IMR-90 (cell line): ENCODE measurements around the gene TSPYL1. TPM values are rescaled to one million over a fixed set of nuclear protein-coding genes. Genes with fewer than 3 reads are reported as not detected.

Experiments
- ATAC-seq: fragments of 200-7000 bp; cut with Tn5 transposase; 2 replicates; pipeline ENCODE4 v1.9.1; 2020; ENCODE audit warnings: low read depth, mild to moderate bottlenecking, moderate library complexity
- BruUV-seq: library from RNA; stranded (reverse); fragments of 400-500 nt; replicated peaks from 2 replicates; lab custom pipeline; 2021; lab: Mats Ljungman, UMichigan
- CTCF ChIA-PET: fragments of 300-600 bp; formaldehyde crosslinking; extraction: SDS; loops from one replicate; lab custom pipeline; 2021; ENCODE audit warnings: antibody characterized with exemption; lab: Yijun Ruan, JAX
- POLR2A ChIA-PET: fragments of 300-600 bp; sonication (Branson Sonifier 250); formaldehyde crosslinking; loops from one replicate; lab custom pipeline; 2022; ENCODE audit warnings: antibody characterized with exemption; ENCODE audit not compliant: unreplicated experiment; lab: Charles Lee
- DNase-seq: peaks from one replicate; pipeline ENCODE4 v3.0.0; 2013
- H2AFZ ChIP-seq: replicated peaks from 2 replicates; pipeline ENCODE3; 2013; ENCODE audit warnings: low read length, mild to moderate bottlenecking; ENCODE audit not compliant: poor library complexity
- H2AK5ac ChIP-seq: 2 replicates; pipeline ENCODE4 v1.6.1; 2013; ENCODE audit warnings: low read depth, low read length, inconsistent platforms
- H2AK9ac ChIP-seq: replicated peaks from 2 replicates; pipeline ENCODE3; 2013; ENCODE audit warnings: mild to moderate bottlenecking, low read depth, low read length, moderate library complexity; ENCODE audit not compliant: poor library complexity
- H2BK120ac ChIP-seq: 2 replicates; pipeline ENCODE4 v1.6.1; 2013; ENCODE audit warnings: low read depth, low read length, inconsistent platforms
- H2BK15ac ChIP-seq: 3 replicates; pipeline ENCODE4 v1.6.1; 2013; ENCODE audit warnings: low read depth, low read length, inconsistent platforms
- H2BK20ac ChIP-seq: 2 replicates; pipeline ENCODE4 v1.6.1; 2013; ENCODE audit warnings: low read depth, mild to moderate bottlenecking, inconsistent platforms, low read length, moderate library complexity
- H2BK5ac ChIP-seq: 2 replicates; pipeline ENCODE4 v1.6.1; 2013; ENCODE audit warnings: mild to moderate bottlenecking, low read depth, low read length, inconsistent platforms; ENCODE audit not compliant: poor library complexity, severe bottlenecking
- H3K14ac ChIP-seq: replicated peaks from 2 replicates; pipeline ENCODE4 v1.6.1; 2013; ENCODE audit warnings: low read depth, low read length, inconsistent platforms
- H3K18ac ChIP-seq: 2 replicates; pipeline ENCODE4 v1.6.1; 2013; ENCODE audit warnings: low read depth, low read length, control low read depth
- H3K23ac ChIP-seq: 2 replicates; pipeline ENCODE4 v1.6.1; 2013; ENCODE audit warnings: low read depth, low read length, inconsistent platforms
- H3K27ac ChIP-seq: 2 replicates; pipeline ENCODE4 v1.5.1; 2013; ENCODE audit warnings: mild to moderate bottlenecking, control low read depth, low read length; ENCODE audit not compliant: insufficient read depth
- H3K27me3 ChIP-seq: 2 replicates; pipeline ENCODE4 v1.6.1; 2013; ENCODE audit warnings: low read length; ENCODE audit not compliant: control insufficient read depth, insufficient read depth
- H3K36me3 ChIP-seq: 2 replicates; pipeline ENCODE4 v1.6.1; 2013; ENCODE audit warnings: low read length, mixed read lengths; ENCODE audit not compliant: control insufficient read depth, insufficient read depth
- H3K4ac ChIP-seq: 2 replicates; pipeline ENCODE4 v1.6.1; 2013; ENCODE audit warnings: low read depth, low read length, inconsistent platforms
- H3K4me1 ChIP-seq: 2 replicates; pipeline ENCODE4 v1.6.1; 2013; ENCODE audit warnings: low read length, mixed read lengths; ENCODE audit not compliant: control insufficient read depth, insufficient read depth
- H3K4me2 ChIP-seq: 2 replicates; pipeline ENCODE4 v1.6.1; 2013; ENCODE audit warnings: low read depth, mild to moderate bottlenecking, control low read depth, low read length, moderate library complexity
- H3K4me3 ChIP-seq: 2 replicates; pipeline ENCODE4 v1.5.1; 2013; ENCODE audit warnings: low read depth, mild to moderate bottlenecking, control low read depth, low read length, moderate library complexity; ENCODE audit not compliant: insufficient read depth
- H3K56ac ChIP-seq: 2 replicates; pipeline ENCODE4 v1.6.1; 2013; ENCODE audit warnings: low read length, inconsistent platforms; ENCODE audit not compliant: insufficient read depth; ENCODE audit errors: extremely low read depth
- H3K79me1 ChIP-seq, 2 experiments: 2 replicates each; pipeline ENCODE4 v1.6.1; 2013; ENCODE audit warnings: low read length in 2 of 2, inconsistent platforms in 1 of 2, low read depth in 1 of 2
- H3K9ac ChIP-seq: 2 replicates; pipeline ENCODE4 v1.6.1; 2013; ENCODE audit warnings: low read depth, low read length, control low read depth
- H3K9me1 ChIP-seq: 2 replicates; pipeline ENCODE4 v1.6.1; 2013; ENCODE audit warnings: low read length, inconsistent platforms; ENCODE audit not compliant: insufficient read depth
- H3K9me3 ChIP-seq: 2 replicates; pipeline ENCODE4 v1.6.1; 2013; ENCODE audit warnings: low read length; ENCODE audit not compliant: control insufficient read depth, insufficient read depth
- H4K20me1 ChIP-seq: 2 replicates; pipeline ENCODE4 v1.6.1; 2013; ENCODE audit warnings: low read length, inconsistent platforms; ENCODE audit not compliant: insufficient read depth
- H4K5ac ChIP-seq: 2 replicates; pipeline ENCODE4 v1.6.1; 2013; ENCODE audit warnings: mild to moderate bottlenecking, low read depth, low read length, control low read depth
- H4K8ac ChIP-seq, 2 experiments: 2 replicates each; pipeline ENCODE4 v1.6.1; 2013; ENCODE audit warnings: low read depth in 2 of 2, low read length in 2 of 2, control low read depth in 1 of 2, inconsistent platforms in 1 of 2
- H4K91ac ChIP-seq: 2 replicates; pipeline ENCODE4 v1.6.1; 2013; ENCODE audit warnings: low read depth, low read length, inconsistent platforms; ENCODE audit not compliant: insufficient read depth
- BHLHE40 ChIP-seq: fragments of 150-350 bp; IDR thresholded peaks from 2 replicates; pipeline ENCODE4 v1.6.1; 2016; ENCODE audit warnings: mild to moderate bottlenecking, low read depth, low read length
- CTCF ChIP-seq: conservative IDR thresholded peaks from 2 replicates; pipeline ENCODE4 v1.5.1; 2012; ENCODE audit warnings: mild to moderate bottlenecking, low read depth, low read length, improper control_type of control experiment
- ELK1 ChIP-seq: fragments of 150-350 bp; IDR thresholded peaks from 2 replicates; pipeline ENCODE4 v1.6.1; 2016; ENCODE audit warnings: low read depth, mild to moderate bottlenecking, low read length, moderate library complexity, borderline replicate concordance
- FOS ChIP-seq: fragments of 150-350 bp; IDR thresholded peaks from 2 replicates; pipeline ENCODE4 v1.6.1; 2016; ENCODE audit warnings: low read depth, low read length
- MAFK ChIP-seq: IDR thresholded peaks from 2 replicates; pipeline ENCODE4 v1.6.1; 2012; ENCODE audit warnings: low read depth, low read length, improper control_type of control experiment
- RAD21 ChIP-seq: IDR thresholded peaks from 2 replicates; pipeline ENCODE4 v1.6.1; 2012; ENCODE audit warnings: low read length, improper control_type of control experiment
- SMC3 ChIP-seq: fragments of 150-350 bp; IDR thresholded peaks from 2 replicates; pipeline ENCODE4 v1.6.1; 2016; ENCODE audit warnings: low read depth, mild to moderate bottlenecking, antibody characterized with exemption, low read length, moderate library complexity
- WGBS, 2 experiments: methylation state at CpG; one replicate each; pipeline versions ENCODE4 v1.1.5 to v1.1.7; 2013; ENCODE audit warnings: missing lambda C conversion rate in 2 of 2; ENCODE audit not compliant: insufficient read length in 1 of 2; ENCODE audit errors: extremely low coverage in 2 of 2; 5-methylcytosine and 5-hydroxymethylcytosine counted together
- dilution Hi-C: fragments of 300-500 bp; cut with HindIII; formaldehyde crosslinking; loops from one replicate; pipeline ENCODE4 v1.14.3; 2018; ENCODE audit warnings: low sequenced_read_pairs; ENCODE audit not compliant: unreplicated experiment
- in situ Hi-C: fragments of 300-500 bp; cut with MboI; formaldehyde crosslinking; loops from 3 replicates; pipeline ENCODE4 v1.14.3; 2019; ENCODE audit warnings: low sequenced_read_pairs, inconsistent platforms, mixed read lengths
- intact Hi-C: fragments of 100-400 bp; cut with micrococcal nuclease; formaldehyde crosslinking; loops from 2 replicates; pipeline ENCODE4 v1.10.0; 2022
- polyA plus RNA-seq, 3 experiments: library from polyadenylated mRNA; depleted of rRNA; stranded (reverse); fragments of >200 nt; gene quantifications; 2 replicates each; pipeline ENCODE4 v1.2.3, GENCODE V29; 2012; ENCODE audit warnings: low replicate concordance in 1 of 3
- total RNA-seq: library from RNA; depleted of rRNA; stranded (reverse); fragments of >200 nt; gene quantifications from 2 replicates; pipeline ENCODE4 v1.2.3, GENCODE V29; 2012

The TSPYL1 gene
- total and polyA plus RNA-seq, 2 of the 4 experiments (the other 2 are of a cell fraction): 32.4 to 111 TPM

GRCh38 chr6:116287689-116288282 is 8.1 kb upstream of the TSPYL1 start:
- Histone ChIP-seq H3K4ac (no peak overlapping the region), H2BK5ac (no peak overlapping the region), H3K56ac (no peak overlapping the region), H3K9me1 (no peaks in the 10 kb centered on the region), H3K79me1 (peaks cover 0 to 3% of the 10 kb centered on the region in 2 experiments; a peak in 2 of 4 replicates), H2AK9ac (no peak overlapping the region), H2BK20ac (no peak overlapping the region), H3K14ac (no peak overlapping the region), H3K4me1 (no peaks in the 10 kb centered on the region; the same call in 1 of the 2 replicates), H2BK15ac (no peak overlapping the region), H3K4me2 (no peak overlapping the region), H2BK120ac (no peak overlapping the region), H2AFZ (no peak overlapping the region), H3K27ac (no peak overlapping the region), H3K27me3 (no peaks in the 10 kb centered on the region), H4K20me1 (no peaks in the 10 kb centered on the region), H3K18ac (no peak overlapping the region), H3K9me3 (no peaks in the 10 kb centered on the region), H2AK5ac (no peak overlapping the region), H3K23ac (no peak overlapping the region), H3K4me3 (no peak overlapping the region), H4K5ac (no peak overlapping the region), H4K8ac (no peak overlapping the region), H4K91ac (no peak overlapping the region), H3K36me3 (no peaks in the 10 kb centered on the region), H3K9ac (no peak overlapping the region)
- DNase-seq (peak; percentile 74), ATAC-seq (peak; percentile 87)
- dilution Hi-C loops (no loop called here), in situ Hi-C loops (loop anchor here (25.0 kb wide), 1 partner anchor 150 kb away; no protein-coding TSS in a partner anchor), intact Hi-C loops (loop anchor here (1.0 to 5.0 kb wide), 4 partner anchors 85 to 273 kb away; partner anchors contain the start of gene DSE)
- POLR2A ChIA-PET: interaction anchor here (0.5 to 0.6 kb wide), 2 partner anchors 84 to 117 kb away, joined by 3 to 5 read pairs; no protein-coding TSS in a partner anchor
- no peak for TF ChIP-seq FOS
- TF ChIP-seq SMC3: peak; percentile 87
- no peak for TF ChIP-seq ELK1
- peak; percentile 88 for TF ChIP-seq RAD21
- peak; percentile 88 for TF ChIP-seq CTCF
- no peak for TF ChIP-seq MAFK
- TF ChIP-seq BHLHE40: no peak
- no CpG with 5 or more reads among the region's 2 CpGs for WGBS, 2 experiments
- BruUV-seq: no TSS peak
- CTCF ChIA-PET: interaction anchor here (0.6 to 2.0 kb wide), 30 partner anchors 8 to 273 kb away, joined by 3 to 13 read pairs (median 4); partner anchors contain the start of genes CALHM5, DSE and TSPYL1
